ENCODE measurements around the gene ABCA6.
A peak's percentile ranks its signal among the peaks of the same experiment; 100 is the strongest.

ABCA6 gene

DNA sequence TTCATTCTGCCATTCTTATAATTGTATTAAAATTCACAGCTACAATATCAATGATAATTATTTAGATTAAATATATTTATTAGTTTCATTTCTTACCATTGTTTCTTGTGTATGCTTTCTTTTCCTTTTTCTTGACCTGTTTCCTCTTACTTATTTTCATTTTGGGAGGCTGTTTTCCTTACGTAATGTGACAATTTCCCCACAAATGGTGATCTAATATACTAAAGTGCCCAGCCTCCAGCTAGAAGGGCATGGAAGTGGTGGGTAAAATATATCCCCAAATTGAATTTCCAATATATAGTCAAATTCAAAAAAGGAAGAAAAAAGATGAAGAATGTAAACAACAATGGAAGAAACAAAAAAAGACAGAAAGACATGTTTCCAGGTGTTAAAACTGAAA is 1.5 kb upstream of the ABCA6 start:
- DNase-seq (ENCODE audit: low read depth, low spot score): no peak

DNA sequence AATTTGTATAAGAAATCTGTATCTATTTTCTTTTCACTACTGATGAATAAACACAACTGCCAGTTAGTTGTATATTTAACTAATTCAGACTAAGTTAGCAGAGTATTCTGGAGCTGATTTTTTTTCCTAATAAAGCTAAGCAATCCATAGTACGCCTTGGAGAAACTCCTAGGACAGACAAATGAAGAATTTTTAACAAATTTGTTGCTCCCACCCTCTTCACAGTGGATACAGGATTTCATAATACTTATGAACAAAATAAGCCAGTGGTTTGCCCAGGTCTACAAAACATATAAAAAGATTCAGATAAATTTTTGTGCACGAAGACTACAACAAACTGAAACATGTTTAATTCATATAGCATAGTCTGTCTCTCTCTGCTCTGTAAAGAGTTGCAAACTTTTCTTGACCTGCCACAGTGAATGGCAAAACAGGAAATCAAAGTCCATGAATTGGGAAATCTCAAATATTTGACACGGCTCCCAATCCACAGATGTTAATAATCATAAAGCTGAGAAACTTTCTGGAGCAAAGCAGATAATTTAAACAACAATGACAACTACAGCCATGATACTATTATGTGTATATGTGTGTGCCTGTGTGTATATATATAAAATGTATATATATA is 594 bp upstream of the ABCA6 start:
- no peak for DNase-seq (ENCODE audit: low read depth, low spot score)

DNA sequence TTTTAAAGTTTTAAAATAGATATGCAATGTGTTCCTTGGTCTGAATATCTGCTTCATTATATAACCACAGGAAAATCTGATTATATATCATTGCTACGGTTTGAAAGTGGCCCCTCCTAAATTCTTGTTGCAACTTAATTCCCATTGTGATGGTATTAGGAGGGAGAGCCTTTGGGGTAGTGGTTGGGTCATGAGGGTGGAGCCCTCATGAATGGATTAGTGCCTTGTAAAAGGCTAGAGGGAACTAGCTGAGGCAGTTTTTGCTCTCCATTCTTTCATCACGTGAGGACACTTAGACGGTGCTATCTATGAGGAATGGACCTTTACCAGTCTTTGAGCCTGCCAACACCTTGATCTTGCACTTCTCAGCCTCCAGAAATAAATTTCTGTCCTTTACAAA is 7.6 kb downstream of the ABCA6 start:
- DNase-seq (ENCODE audit: low read depth, low spot score): no peak

- no peak for DNase-seq (ENCODE audit: low read depth, low spot score)
Observed at GRCh38 chr17:69130627-69131296, 10.9 kb downstream of the ABCA6 start.

DNA sequence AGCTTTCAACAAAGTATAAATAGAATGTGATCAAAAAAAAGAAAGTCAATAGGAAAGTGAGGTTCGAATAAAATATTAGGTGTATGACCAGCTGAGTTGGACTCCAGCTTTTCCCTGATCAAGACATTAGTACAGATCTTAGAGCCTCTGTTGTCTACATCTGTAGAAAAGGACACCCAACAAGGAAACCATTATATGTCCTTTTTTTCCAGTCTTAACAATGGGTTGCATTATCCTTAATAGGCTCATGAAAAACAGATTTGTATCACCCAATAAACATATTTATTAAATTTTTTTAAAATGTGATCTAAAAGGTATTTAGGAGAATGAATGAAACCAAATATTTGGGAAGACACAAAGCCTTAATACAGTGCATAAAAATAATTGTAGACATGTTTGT is 18.1 kb downstream of the ABCA6 start:
- DNase-seq (ENCODE audit: low read depth, low spot score): no peak

GRCh38 chr17:69122065-69122464 is 19.6 kb downstream of the ABCA6 start:
- DNase-seq (ENCODE audit: low read depth, low spot score): no peak

GRCh38 chr17:69117855-69118784 is 23.6 kb downstream of the ABCA6 start:
- DNase-seq (ENCODE audit: low read depth, low spot score): no peak

GRCh38 chr17:69111794-69112193 is 29.9 kb downstream of the ABCA6 start:
- no peak for DNase-seq (ENCODE audit: low read depth, low spot score)

DNA sequence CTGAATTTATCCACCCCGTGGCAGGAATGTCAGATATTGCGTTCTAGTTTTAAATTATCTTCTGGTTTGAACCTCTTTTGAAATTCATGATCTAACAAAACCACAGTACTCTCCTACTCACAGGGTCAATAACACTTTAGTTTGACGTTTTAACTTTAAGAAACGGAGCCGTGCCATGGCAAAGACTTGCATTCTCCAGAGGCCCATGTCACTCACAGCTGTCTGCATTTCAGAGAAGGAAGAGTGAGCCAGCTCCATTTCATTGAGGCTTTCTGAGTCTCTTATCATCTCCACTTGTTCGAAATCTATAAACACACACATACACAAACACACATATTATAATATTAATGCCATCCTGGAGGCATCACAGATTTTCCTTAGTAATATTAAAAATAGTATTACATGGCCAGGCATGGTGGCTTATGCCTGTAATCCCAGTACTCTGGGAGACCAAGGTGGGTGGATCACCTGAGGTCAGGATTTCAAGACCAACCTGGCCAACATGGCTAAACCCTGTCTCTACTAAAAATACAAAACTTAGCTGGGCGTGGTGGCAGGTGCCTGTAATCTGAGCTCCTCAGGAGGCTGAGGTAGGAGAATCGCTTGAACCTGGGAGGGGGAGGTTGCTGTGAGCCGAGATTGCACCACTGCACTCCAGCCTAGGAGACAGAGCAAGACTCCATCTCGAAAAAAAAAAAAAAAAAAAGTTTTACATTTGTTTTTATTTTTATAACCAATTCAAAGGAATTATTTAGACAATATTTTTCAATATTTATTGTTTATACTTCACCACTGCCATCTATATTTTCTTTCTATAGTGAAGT is 35.6 kb downstream of the ABCA6 start:
- DNase-seq (ENCODE audit: low read depth, low spot score): no peak

DNA sequence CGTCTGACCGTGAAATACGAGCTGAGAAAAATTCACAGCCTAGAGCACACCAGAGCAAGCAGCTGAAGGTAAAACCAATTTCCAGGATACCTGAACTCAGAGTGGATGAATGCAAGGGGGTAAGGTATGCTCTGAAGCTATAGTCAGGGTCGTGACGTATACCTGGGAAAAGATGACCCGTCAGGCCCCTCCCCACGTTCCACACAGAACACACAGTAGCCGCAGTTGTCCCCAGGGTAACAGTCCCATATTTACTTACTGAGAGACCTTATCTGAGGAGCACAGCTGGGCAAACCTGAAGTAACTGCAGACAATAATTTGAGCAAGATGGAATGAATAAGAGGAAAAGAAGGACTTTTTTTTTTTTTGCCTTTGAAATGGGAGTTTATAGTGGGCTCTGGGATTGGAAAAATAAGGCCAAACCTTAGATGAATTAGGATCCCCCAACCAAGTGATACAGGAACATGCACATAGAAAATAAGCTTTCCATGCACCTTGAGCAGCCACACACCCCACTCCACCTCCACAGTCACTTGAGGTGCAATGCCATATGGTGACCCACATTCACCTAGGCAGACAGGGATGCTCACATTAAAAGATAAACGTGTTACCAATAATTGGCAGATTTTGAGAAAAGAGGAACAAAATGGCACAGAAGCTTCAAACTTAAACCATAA is 38.0 kb downstream of the ABCA6 start:
- DNase-seq (ENCODE audit: low read depth, low spot score): no peak

DNA sequence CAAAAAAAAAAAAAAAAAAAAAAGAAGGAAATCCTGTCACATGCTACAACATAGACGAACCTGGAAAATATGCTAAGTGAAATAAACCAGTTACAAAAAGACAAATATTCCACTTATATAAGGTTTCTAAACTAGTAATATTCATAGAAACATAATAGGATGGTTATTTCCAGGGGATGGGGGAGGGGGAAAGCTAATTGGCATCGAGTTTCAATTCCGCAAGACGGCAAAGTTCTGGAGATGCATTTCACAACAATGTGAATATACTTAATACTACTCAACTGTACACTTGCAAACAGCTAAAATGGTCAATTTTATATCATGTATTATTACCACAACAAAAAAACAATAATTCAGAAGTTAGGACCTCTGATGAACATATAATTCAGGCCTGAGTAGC is 43.1 kb downstream of the ABCA6 start:
- no peak for DNase-seq (ENCODE audit: low read depth, low spot score)

DNA sequence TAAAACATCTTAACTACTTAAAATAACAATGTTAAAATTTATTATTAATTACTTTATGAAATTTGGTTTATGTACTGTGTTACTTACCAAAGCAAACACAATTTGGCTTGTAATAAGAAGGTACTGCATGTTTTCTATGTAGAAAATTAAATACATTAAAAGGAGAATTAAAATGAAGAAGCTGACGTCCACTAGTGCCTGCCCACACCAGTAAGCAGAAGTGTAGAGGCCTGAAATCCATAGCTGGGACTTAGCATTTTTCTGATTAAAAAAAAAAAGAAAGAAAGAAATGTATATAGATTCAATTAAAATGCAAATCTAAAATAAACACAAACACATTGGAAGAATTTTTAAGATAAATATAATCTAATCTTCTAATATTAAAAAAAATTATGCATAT is 45.2 kb downstream of the ABCA6 start:
- DNase-seq (ENCODE audit: low read depth, low spot score): no peak

DNA sequence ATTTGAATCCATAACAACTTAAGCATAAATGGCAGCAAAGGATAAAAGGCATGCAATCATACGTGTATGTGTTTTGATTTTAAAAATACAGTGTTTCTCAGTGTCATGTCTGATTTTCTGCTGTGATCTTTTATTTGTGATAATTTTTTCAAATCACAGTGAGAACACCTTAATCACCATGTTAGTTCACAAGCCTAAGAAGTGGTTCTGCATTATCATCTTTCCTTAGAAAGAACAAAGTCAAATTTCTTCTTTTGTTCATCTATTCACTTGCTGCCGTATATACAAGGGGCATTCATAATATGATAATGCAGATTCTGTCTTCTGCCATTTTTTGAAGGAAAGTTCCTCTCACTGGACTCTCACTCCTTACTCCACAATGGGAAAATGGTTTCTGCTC is 47.7 kb downstream of the ABCA6 start:
- no peak for DNase-seq (ENCODE audit: low read depth, low spot score)

GRCh38 chr17:69093279-69093789 is 48.4 kb downstream of the ABCA6 start:
- no peak for DNase-seq (ENCODE audit: low read depth, low spot score)

- DNase-seq (ENCODE audit: low read depth, low spot score): no peak
Observed at GRCh38 chr17:69090365-69090764, 51.3 kb downstream of the ABCA6 start.

GRCh38 chr17:69088643-69089200 is 53.0 kb downstream of the ABCA6 start:
- no peak for DNase-seq (ENCODE audit: low read depth, low spot score)

DNA sequence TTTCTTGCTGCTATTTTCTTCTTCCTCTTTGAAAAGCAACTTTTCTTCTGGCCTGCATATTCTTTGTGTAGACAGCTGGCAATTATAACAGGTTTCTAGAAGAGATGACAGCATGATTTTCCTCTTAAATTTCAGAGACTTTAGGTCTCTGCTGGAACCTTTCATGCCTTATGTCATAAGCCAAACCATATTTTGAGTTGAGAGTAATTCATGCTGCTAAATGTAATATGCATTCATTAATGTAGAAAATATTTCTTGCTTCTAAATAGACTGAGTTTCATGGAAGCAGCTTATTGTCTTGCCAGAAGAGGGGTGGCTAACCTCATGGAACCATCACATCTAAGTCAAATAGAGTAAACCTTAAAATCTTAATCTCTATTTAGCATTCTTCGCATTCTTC is 55.1 kb downstream of the ABCA6 start:
- DNase-seq (ENCODE audit: low read depth, low spot score): no peak

- DNase-seq (ENCODE audit: low read depth, low spot score): peak; percentile 2
Observed at GRCh38 chr17:69084911-69085310, 56.8 kb downstream of the ABCA6 start.

DNA sequence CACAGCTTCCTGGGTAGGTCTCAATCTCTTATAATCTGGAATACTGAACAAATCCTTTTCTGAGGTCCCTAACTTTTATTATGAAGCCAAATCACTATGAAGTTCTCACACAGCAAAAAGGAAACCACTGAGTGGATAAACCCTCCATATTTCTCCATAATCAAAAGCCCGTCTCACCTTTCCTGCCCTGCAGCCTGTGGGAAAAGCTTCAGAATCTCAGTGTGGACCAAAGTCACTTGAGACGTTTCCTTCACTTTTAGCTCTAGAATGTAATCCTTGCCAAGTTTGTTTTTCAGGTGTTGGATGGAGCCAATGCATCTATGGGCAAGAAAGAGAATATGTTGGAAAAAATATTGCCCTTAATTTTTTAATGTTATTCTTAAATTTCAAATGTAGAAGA is 59.0 kb downstream of the ABCA6 start:
- DNase-seq (ENCODE audit: low read depth, low spot score): no peak

- no peak for DNase-seq (ENCODE audit: low read depth, low spot score)
Observed at GRCh38 chr17:69078864-69079263, 62.8 kb downstream of the ABCA6 start.

- DNase-seq (ENCODE audit: low read depth, low spot score): no peak
Observed at GRCh38 chr17:69075823-69076222, 65.9 kb downstream of the ABCA6 start.
